OCI-LY1 (cell line): ENCODE results near the gene PAWR.

Experiments
- H2AFZ ChIP-seq: fragments of 200-600 bp; sonication (generic), shearing (Covaris generic); 2 replicates; pipeline ENCODE4 v1.6.0; 2014; ENCODE audit warnings: antibody characterized with exemption, mild to moderate bottlenecking, low read length
- H3F3A ChIP-seq: fragments of 200-600 bp; sonication (generic), shearing (Covaris generic); 2 replicates; pipeline ENCODE4 v1.6.0; 2014; ENCODE audit warnings: mild to moderate bottlenecking, antibody characterized with exemption, low read length, moderate library complexity; ENCODE audit not compliant: insufficient read depth
- H3K27ac ChIP-seq: fragments of 200-600 bp; sonication (generic); 2 replicates; pipeline ENCODE4 v1.5.1; 2014; ENCODE audit warnings: low read length, mixed run types, mild to moderate bottlenecking, low read depth; ENCODE audit not compliant: poor library complexity, severe bottlenecking
- H3K27me3 ChIP-seq: fragments of 200-600 bp; sonication (generic); 2 replicates; pipeline ENCODE4 v1.6.0; 2014; ENCODE audit warnings: antibody characterized with exemption, mild to moderate bottlenecking, low read length, moderate library complexity; ENCODE audit not compliant: insufficient read depth
- H3K36me3 ChIP-seq: fragments of 200-600 bp; sonication (generic); 2 replicates; pipeline ENCODE4 v1.6.1; 2014; ENCODE audit warnings: mild to moderate bottlenecking, antibody characterized with exemption, low read length, moderate library complexity, mixed read lengths; ENCODE audit not compliant: insufficient read depth
- H3K4me1 ChIP-seq: fragments of 200-600 bp; sonication (generic); 2 replicates; pipeline ENCODE4 v1.5.1; 2014; ENCODE audit warnings: mild to moderate bottlenecking, low read length, moderate library complexity; ENCODE audit not compliant: insufficient read depth, severe bottlenecking
- H3K4me2 ChIP-seq: fragments of 200-600 bp; sonication (generic), shearing (Covaris generic); 2 replicates; pipeline ENCODE4 v1.6.1; 2014; ENCODE audit warnings: low read length
- H3K4me3 ChIP-seq: fragments of 200-600 bp; sonication (generic); 2 replicates; pipeline ENCODE4 v1.5.1; 2014; ENCODE audit warnings: low read length, low read depth, mild to moderate bottlenecking, mixed read lengths; ENCODE audit not compliant: poor library complexity, severe bottlenecking
- H3K79me2 ChIP-seq: fragments of 200-600 bp; shearing (Covaris generic); 2 replicates; pipeline ENCODE4 v1.6.1; 2016; ENCODE audit warnings: mixed run types, low read length, mixed read lengths; ENCODE audit not compliant: insufficient read depth
- H3K9ac ChIP-seq: fragments of 200-600 bp; sonication (generic), shearing (Covaris generic); 2 replicates; pipeline ENCODE4 v1.6.1; 2014; ENCODE audit warnings: mild to moderate bottlenecking, low read length, mixed read lengths
- H3K9me2 ChIP-seq: fragments of 200-600 bp; sonication (generic), shearing (Covaris generic); 2 replicates; pipeline ENCODE4 v1.6.1; 2014; ENCODE audit warnings: low read depth, mild to moderate bottlenecking, low read length, mixed read lengths
- H3K9me3 ChIP-seq: fragments of 200-600 bp; shearing (Covaris generic); 2 replicates; pipeline ENCODE4 v1.6.1; 2014; ENCODE audit warnings: low read length, mixed read lengths
- H4K20me1 ChIP-seq: fragments of 200-600 bp; sonication (generic), shearing (Covaris generic); 2 replicates; pipeline ENCODE4 v1.6.0; 2016; ENCODE audit warnings: mild to moderate bottlenecking, low read length; ENCODE audit not compliant: insufficient read depth
- EZH2 ChIP-seq: fragments of 200-600 bp; sonication (generic), shearing (Covaris generic); IDR thresholded peaks from 2 replicates; pipeline ENCODE4 v1.8.0; 2017; ENCODE audit warnings: borderline replicate concordance, mixed run types, mild to moderate bottlenecking, antibody characterized with exemption, low read length, moderate library complexity, mixed read lengths
- TF ChIP-seq, protein P1 (sequence below): fragments of 200-600 bp; sonication (generic), shearing (Covaris generic); IDR thresholded peaks from 2 replicates; pipeline ENCODE4 v1.5.1; 2017; ENCODE audit warnings: mild to moderate bottlenecking, antibody characterized with exemption, low read length, moderate library complexity, mixed read lengths

Gene PAWR

DNA sequence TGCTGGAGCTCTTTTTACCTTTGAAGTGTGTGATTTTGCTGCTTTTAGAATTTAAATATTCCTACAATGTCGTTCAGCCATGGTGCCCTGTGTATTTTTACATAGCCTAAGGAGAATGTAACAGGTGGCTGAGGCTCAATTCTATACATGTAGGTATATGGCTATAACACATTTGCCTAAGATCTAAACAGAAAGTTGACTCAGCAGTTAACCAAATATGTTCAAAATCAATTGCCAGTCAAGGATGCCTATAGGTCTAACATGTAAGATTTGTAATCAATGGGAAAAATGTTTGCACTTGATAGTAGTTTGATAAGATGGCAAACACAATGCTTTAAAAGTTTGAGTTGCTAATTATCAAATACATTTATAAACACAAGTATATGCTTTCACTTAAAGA lies 8.2 kb downstream of the PAWR start:
- Histone ChIP-seq H2AFZ (no peak overlapping the region), H3K4me1 (peaks cover 93% of the 10 kb centered on the region), H3K4me2 (peak overlapping the region; percentile 39; the same call in 1 of the 2 replicates), H3K9me2 (no peaks in the 10 kb centered on the region), H3K36me3 (peaks cover 4% of the 10 kb centered on the region; the same call in 1 of the 2 replicates), H3K4me3 (no peak overlapping the region), H4K20me1 (no peaks in the 10 kb centered on the region), H3F3A (no peaks in the 10 kb centered on the region), H3K27me3 (no peaks in the 10 kb centered on the region), H3K9me3 (no peaks in the 10 kb centered on the region), H3K27ac (peak overlapping the region; percentile 56), H3K79me2 (peaks cover 98% of the 10 kb centered on the region), H3K9ac (peak overlapping the region; percentile 19; the same call in 1 of the 2 replicates)
- TF ChIP-seq, protein P1, sequence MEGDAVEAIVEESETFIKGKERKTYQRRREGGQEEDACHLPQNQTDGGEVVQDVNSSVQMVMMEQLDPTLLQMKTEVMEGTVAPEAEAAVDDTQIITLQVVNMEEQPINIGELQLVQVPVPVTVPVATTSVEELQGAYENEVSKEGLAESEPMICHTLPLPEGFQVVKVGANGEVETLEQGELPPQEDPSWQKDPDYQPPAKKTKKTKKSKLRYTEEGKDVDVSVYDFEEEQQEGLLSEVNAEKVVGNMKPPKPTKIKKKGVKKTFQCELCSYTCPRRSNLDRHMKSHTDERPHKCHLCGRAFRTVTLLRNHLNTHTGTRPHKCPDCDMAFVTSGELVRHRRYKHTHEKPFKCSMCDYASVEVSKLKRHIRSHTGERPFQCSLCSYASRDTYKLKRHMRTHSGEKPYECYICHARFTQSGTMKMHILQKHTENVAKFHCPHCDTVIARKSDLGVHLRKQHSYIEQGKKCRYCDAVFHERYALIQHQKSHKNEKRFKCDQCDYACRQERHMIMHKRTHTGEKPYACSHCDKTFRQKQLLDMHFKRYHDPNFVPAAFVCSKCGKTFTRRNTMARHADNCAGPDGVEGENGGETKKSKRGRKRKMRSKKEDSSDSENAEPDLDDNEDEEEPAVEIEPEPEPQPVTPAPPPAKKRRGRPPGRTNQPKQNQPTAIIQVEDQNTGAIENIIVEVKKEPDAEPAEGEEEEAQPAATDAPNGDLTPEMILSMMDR: no peak
- TF ChIP-seq EZH2: no peak

DNA sequence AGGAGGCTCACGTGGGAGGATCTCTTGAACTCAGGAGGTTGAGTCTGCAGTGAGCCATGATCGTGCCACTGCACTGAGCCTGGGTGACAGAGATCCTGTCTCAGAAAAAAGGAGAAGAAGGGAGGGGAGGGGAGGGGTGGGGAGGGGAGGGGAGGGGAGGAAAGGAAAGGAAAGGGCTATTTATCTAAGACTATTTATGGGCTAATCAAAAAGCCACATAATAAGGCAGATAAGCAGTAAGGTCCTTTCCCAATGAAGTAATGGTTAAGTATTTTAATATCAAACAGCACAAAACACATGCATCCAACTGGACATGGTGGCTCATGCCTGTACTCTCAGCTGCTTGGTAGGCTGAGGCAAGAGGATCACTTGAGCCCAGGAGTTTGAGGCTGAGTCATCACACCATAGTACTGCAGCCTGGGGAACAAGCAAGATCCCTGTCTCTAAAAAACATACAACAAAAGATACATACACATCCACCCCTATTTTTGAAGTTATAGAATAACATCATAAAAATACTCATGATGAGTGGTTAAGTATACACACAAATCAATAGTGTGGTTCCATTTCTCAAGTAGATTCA lies 9.7 kb downstream of the PAWR start:
- H3K27me3 ChIP-seq: no peaks in the 10 kb centered on the region
- no peaks in the 10 kb centered on the region for H3F3A ChIP-seq
- no peaks in the 10 kb centered on the region for H3K9me3 ChIP-seq
- H2AFZ ChIP-seq: no peak overlapping the region
- H3K4me1 ChIP-seq: peaks cover 78% of the 10 kb centered on the region
- no peak overlapping the region for H3K9ac ChIP-seq
- H3K4me3 ChIP-seq: no peak overlapping the region
- peaks cover 9% of the 10 kb centered on the region; the same call in 1 of the 2 replicates for H3K36me3 ChIP-seq
- peak overlapping the region; percentile 56 for H3K27ac ChIP-seq
- no peak for TF ChIP-seq EZH2
- TF ChIP-seq, protein P1: no peak
- H3K4me2 ChIP-seq: no peak overlapping the region
- no peaks in the 10 kb centered on the region for H4K20me1 ChIP-seq
- H3K9me2 ChIP-seq: no peaks in the 10 kb centered on the region
- H3K79me2 ChIP-seq: peaks cover 98% of the 10 kb centered on the region

DNA sequence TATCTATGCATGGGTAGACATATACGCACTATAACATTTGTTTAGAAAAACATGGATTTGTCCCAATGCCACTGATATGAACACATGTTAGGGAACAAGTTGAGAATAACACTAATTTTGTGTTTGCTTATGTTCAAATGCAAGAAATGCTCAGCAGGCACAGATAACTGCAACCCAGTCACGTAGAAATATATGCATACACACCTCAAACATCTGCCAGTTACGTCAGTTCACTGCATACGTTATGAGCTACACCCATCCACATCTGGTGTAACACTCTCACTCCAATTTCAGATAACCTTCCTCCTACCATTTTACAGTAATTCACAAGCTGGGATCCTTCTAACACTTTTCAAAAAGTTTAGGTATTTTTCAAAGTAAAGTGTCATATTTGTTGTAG lies 10.7 kb downstream of the PAWR start:
- Histone ChIP-seq H3K36me3 (peaks cover 15% of the 10 kb centered on the region), H3K9ac (no peak overlapping the region), H3K27me3 (no peaks in the 10 kb centered on the region), H3K9me2 (no peaks in the 10 kb centered on the region), H4K20me1 (no peaks in the 10 kb centered on the region), H3K4me1 (peaks cover 68% of the 10 kb centered on the region), H3F3A (no peaks in the 10 kb centered on the region), H3K27ac (peak overlapping the region; percentile 38), H2AFZ (no peak overlapping the region), H3K9me3 (no peaks in the 10 kb centered on the region), H3K4me2 (no peak overlapping the region; the same call in 1 of the 2 replicates), H3K79me2 (peaks cover 98% of the 10 kb centered on the region), H3K4me3 (no peak overlapping the region)
- TF ChIP-seq, protein P1: no peak
- TF ChIP-seq EZH2: no peak
